GM19239 (cell line): ENCODE measurements around the gene ZNF578.
"Not testable (repeated sequence)": the region's sequence is repeated elsewhere in the genome, so short reads cannot be mapped to it uniquely, and the experiment has no call there.

Experiments
- DNase-seq: peaks from one replicate; pipeline ENCODE4 v3.0.0; 2011; ENCODE audit warnings: low spot score; ENCODE audit not compliant: insufficient read length
- FAIRE-seq: peaks from 2 replicates; lab custom pipeline; 2011; peaks lifted over from hg19 to GRCh38; lab: Jason Lieb, UNC

ZNF578 gene

DNA sequence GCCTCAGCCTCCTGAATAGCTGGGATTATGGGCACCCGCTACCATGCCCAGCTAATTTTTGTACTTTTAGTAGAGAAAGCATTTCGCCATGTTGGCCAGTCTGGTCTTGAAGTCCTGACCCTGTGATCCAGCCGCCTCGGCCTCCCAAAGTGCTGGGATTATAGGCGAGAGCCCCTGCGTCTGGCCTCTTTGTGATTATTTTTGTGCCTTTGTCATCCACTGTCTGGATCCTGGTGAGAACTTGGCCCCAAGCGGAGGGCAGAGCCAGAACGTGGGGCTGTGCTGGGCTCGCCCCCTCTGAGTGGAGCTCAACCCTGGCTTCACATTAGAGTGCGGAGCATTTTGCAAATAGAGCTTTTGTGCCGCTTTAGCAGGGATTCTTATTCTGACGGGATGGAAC is 47.6 kb downstream of the ZNF578 start:
- FAIRE-seq, DNase-seq: not testable (repeated sequence)

DNA sequence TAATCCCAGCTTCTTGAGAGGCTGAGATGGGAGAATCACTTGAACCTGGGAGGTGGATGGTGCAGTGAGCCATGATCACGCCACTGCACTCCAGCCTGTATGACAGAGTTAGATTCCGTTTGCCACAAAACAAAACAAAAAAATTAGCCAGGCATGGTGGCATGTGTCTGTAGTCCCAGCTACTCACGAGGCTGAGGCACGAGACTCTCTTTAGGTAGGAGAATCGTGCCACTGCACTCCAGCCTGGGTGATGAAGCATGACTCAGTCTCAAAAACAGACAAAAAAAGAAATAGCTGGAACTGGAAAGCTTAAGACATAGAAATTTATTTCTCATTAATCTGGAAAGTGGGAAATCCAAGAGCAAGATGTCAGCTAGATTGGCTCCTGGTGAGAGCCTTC is 53.9 kb downstream of the ZNF578 start:
- FAIRE-seq = no peak

DNA sequence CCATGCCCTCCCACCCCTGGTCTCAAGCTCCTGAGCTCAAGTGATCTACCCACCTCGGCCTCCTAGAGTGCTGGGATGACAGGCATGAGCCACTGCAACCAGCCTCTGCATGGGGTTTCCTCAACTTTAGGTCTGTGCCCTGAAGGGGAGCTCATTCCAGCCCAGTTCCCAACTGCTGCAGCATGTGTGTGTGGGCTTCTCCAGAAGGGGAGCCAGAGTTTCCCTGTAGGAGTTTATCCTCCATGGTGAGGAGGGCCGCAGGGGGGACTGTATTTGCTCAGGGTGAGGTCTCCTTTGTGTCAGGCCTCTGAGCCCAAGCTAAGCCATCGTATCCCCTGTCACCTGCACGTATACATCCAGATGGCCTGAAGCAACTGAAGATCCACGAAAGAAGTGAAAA is 62.8 kb downstream of the ZNF578 start:
- DNase-seq = no peak
- FAIRE-seq = no peak

More for the DNA sequence above, 53.9 kb downstream of the ZNF578 start:
- no peak for DNase-seq

DNA sequence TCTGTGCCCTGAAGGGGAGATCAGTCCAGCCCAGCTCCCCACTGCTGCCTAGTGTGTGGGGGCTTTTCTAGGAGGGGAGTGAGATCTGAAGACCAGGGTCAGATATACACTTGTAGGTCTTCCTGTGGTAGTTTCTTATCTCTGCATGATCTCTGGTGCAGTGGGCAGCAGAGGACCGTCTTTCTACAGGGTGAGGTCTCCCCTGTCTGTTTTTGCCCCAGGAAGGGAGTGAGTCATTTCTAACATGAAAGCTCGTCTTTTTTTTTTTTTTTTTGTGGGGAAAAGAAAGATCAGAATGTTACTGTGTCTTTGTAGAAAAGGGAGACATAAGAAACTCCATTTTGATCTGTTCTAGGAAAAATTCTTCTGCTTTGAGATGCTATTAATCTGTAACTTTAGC is 65.3 kb downstream of the ZNF578 start:
- DNase-seq (no peak), FAIRE-seq (no peak)

DNA sequence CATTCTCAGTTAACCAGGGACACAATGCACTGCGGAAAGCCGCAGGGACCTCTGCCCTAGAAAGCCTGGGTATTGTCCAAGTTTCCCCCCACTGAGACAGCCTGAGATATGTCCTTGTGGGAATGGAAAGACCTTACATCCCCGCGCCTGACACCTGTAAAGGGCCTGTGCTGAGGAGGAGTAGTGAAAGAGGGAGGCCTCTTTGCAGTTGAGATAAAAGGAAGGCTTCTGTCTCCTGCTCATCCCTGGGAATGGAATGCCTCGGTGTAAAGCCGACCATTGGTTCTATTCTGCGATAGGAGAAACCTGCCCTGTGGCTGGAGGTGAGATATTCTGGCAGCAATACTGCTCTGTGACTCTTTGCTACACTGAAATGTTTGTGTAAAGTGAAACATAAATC is 65.8 kb downstream of the ZNF578 start:
- not testable (repeated sequence) for DNase-seq, FAIRE-seq

DNA sequence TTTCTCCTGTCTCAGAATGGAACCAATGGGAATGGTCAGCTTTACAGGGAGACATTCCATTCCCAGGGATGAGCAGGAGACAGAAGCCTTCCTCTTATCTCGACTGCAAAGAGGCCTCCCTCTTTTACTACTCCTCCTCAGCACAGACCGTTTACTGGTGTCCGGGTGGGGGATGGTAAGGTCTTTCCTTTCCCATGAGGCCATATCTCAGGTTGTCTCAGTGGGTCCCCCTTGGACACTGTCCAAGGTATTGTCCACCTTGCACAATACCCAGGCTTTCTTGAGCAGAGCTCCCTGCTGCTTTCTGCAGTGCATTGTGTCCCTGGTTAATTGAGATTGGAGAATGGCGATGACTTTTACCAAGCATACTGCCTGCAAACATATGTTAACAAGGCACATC is 66.7 kb downstream of the ZNF578 start:
- no peak for FAIRE-seq

DNA sequence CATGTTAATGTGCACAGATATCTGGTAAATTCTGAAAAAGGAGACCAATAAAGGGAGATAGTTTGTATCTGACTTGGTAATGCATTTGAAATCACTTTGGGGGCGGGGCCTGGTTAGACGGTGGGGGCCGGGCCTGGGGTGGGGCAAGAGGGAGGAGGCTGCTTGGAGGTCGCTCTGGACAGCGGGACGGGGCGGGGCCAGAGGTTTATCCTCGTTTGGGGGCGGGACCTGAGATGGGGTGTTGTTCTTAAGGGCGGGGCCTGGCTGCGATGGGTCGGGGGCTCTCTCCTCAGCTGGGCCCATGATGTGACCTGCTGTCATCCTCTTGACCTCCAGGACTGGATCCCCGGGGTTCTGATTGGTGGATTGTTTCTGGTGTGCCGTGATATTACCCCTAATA is 69.2 kb downstream of the ZNF578 start:
- no peak for FAIRE-seq
- DNase-seq = no peak

More for the DNA sequence above, 66.7 kb downstream of the ZNF578 start:
- DNase-seq = no peak

DNA sequence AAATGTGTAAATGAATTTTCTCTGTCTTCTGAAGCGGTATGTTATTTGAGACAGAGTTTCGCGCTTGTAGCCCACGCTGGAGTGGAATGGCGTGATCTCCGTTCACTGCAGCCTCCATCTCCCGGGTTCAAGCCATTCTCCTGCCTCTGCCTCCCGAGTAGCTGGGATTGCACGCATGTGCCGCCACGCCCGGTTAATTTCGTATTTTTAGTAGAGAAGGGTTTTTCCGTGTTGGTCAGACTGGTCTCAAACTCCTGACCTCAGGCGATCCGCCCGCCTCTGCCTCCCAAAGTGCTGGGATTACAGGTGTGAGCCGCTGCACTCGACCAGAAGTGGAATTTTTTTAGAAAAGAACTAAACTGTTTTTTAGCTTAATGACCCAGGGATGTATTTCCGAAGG is 70.7 kb downstream of the ZNF578 start:
- FAIRE-seq (no peak), DNase-seq (no peak)

DNA sequence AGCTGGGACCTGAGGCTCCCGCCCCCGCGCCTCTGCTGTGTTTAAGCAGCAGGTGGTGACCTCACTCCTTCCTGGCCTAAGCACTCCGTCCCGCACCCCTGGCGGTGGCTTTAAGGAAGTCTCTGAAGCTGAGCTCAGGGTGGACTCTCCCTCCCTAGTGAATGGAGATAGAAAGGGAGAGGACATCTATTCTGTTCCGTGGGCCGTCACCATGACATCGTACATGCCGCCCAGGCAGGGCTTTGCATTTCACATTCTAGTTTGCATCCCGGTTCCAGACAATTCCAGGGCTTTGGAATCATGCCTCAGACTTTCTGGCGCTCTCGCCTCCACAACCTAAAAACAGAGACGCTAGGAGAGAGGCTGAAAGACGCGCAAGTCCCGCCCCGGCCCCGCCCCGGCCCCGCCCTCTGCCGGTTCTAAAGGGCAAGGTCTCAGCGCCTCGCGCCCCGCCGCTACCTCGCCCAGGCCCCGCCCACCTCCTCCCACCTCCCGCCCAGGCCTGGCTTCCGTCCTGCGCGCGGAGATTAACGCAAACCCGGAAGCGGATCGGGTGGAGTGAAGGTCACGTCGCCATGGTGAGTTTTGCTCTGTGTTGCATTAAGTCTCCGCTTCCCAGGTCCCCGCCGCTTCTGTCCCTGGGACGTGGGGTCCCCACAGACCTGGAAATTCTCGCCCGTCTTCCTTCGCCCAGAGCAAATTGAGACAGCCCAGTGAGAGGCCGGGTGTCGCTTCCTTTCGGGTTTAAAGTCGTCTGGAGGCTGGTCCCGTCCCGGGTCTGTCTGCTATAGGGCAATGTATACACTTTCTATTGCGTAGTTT is 74.0 kb downstream of the ZNF578 start, which contains the start of gene ZNF808:
ZNF808 (plus strand) TSS at position 535 of the 822 bp plus-strand sequence. CDS start 15,617 bp downstream, outside the sequence.
- FAIRE-seq (peak; percentile 86), DNase-seq (peak; percentile 88)

DNA sequence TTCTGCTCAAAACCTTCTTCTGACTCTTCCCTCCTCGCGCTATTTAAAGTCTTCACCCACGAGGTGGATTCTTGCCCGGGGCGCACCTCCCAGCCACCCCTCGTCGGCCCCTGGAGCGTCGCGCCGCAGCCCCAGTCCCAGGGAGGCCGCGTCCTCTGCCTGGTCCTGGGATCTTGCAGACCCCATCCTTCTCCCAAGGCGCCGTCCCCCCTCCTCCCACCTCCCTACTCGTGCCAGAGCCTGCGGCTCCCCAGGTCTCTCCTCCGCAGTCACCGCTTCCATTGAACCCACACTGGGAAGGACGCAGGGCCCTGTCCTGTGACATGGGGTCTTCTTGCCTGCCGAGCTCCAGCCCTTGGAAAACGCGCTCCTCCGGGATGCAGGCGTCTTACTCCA is 74.6 kb downstream of the ZNF578 start:
- FAIRE-seq (no peak), DNase-seq (no peak)

DNA sequence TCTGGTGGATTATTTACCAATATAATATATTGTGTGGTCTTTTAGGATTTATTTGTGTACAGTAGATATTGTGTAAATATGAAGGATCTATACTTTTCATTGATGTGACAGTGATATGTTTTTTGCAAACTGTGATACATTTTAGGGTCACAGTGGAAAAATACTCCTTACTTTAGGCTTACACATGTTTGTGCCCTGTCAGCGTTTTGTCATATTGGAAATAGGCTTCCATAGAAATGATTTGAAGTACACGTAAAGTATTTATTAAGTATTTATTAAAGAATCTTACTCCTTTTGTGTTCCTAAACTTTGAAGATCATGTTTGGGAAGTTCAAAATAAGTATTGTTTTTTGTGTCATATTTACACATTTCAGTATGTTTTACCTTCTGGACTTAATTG is 79.1 kb downstream of the ZNF578 start:
- FAIRE-seq = no peak
- DNase-seq = no peak

DNA sequence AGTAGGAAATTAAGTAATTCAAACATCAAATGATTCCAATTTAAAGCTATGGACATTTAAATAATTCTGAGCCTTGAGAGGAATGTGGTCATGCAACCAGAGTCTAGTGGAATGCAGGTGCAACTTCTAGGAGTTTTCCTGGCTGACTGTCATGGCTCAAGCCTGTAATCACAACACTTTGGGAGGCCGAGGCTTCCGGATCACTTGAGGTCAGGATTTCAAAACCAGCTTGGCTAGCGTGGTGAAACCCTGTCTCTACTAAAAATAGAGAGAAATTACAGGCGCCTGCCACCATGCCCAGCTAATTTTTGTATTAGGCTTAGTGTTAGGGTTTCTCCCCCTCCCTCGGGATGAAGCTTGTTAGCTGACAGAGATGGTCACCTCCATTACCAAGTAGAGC is 80.5 kb downstream of the ZNF578 start:
- FAIRE-seq (no peak), DNase-seq (no peak)

DNA sequence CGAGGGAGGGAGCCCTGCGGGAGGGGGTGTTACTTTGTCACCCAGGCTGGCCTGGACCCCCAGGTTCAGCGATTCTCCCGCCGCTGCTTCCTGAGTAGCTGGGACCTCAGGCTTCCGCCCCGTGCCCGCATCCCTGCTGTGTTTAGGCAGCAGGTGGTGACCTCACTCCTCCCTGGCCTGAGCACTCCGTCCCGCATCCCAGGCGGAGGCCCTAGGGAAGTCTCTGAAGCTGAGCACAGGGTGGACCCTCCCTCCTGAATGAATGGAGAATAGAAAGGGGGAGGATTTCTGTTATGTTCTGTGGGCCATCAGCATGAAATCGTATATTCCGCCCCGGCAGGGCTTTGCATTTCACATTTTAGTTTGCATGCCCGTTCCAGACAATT is 82.0 kb downstream of the ZNF578 start:
- not testable (repeated sequence) for DNase-seq, FAIRE-seq

DNA sequence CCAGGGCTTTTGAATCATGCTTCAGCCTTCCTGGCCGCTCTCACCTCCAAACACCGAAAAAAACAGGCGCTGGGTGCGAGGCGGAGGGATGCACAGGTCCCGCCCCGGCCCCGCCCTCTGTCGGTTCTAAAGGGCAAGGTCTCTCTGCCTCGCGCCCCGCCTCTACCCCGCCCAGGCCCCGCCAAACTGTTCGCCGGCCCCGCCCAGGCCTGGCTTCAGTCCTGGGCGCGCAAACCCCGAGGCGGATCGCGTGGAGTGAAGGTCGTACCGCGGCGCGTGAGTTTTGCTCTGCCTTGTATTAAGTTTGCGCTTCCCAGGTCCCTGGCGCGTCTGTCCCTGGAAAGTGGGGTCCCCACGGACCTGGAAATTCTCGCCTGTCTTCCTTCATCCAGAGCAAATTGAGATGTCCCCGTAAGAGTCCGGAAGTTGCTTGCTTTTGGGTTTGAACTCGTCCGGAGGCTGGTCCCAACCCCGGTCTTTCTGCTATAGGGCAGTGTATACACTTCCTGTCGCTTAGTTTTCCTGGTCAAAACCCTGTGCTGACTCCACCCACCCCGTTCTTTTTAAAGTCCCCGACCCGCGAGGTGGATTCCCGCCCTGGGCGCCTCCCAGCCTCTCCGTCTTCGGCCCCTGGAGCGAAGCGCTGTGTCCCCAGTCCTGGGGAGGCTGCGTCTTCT is 82.6 kb downstream of the ZNF578 start:
- DNase-seq = peak; percentile 3
- no peak for FAIRE-seq

DNA sequence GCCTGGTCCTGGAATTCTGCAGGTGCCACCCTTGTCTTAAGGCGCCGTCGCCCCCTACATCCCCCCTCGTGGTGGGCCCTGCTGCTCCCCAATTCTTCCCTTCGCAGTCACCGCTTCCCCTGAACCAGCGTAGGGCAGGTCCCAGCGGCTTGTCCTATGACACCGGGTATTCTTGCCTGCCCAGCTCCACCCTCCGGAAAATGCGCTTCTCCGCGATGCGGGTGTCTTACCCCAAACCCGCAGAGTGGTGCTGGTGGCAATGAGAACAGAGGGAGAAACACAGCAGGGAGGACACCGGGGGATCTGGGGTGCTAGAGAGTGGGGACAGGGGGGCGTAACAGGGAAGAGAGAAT is 83.1 kb downstream of the ZNF578 start:
- no peak for FAIRE-seq
- no peak for DNase-seq

DNA sequence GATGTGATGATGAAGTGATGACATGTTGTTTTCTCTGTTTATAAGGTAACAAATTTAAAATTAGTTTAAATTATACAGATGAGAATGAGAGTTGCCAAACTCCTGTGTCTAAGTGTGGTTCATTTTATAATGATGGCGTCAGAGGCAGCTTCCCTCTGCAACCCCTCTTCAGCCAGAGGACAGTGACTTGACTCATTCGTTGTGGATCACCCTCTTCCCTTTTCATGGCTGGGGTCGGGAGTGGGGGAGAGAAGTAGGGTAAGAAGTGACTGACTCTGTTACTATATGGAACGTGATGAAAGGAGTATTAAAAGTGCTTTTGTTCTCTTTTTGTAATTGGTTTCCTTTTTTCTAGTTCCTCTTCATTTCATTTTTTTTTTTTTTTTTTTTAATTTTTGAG is 85.5 kb downstream of the ZNF578 start:
- not testable (repeated sequence) for DNase-seq, FAIRE-seq

DNA sequence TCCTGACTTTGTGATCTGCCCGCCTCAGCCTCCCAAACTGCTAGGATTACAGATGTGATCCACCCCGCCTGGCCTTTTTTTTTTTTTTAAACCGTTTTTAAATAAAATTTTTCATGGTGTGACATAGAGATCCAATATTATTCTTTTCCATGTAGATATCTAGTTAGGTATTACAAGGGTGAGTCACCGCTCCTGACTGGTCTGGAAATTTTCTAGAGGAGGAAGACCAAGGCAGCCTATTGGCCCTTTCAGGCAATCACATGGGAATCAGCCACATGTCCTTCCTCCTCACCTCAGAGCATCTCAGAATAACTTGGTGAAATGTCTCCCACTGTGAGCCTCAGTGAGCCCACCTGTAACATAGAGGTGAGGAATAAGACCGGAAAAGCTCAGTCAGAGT is 87.8 kb downstream of the ZNF578 start:
- not testable (repeated sequence) for DNase-seq, FAIRE-seq

DNA sequence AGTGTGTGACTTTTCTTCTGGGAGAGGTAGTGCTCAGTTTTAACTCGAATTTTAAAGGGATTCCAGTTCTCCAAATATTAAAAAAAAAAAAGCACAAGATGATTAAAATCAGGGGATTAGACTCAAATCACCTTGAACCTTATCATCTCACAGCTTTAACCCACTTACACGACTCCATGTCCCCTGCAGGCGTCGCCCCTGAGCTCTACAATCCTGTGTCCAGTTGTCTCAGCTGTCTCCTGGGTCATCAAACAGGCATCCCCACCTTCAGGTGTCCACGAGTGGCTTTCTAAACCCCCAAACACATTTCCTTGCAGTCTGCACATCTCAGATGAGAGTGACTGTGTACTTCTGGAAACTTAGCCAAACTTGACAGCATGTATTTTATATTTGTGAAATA is 88.3 kb downstream of the ZNF578 start:
- DNase-seq = no peak
- FAIRE-seq = no peak

DNA sequence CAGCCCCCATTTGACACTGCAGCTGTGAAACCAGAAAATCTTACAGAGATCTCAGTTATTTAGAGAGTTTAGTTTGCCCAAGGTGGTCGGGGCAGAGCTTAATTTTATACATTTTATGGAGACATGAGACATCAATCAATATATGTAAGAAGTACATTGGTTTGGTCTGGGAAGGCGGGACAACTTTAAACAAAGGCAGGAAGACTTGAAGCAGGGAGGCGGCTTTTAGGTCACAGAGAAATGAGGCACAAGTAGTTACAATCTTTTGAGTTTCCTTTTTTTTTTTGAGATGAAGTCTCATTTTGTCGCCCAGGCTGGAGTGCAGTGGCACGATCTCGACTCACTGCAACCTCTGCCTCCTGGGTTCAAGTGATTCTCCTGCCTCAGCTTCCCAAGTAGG is 89.2 kb downstream of the ZNF578 start:
- not testable (repeated sequence) for DNase-seq, FAIRE-seq

DNA sequence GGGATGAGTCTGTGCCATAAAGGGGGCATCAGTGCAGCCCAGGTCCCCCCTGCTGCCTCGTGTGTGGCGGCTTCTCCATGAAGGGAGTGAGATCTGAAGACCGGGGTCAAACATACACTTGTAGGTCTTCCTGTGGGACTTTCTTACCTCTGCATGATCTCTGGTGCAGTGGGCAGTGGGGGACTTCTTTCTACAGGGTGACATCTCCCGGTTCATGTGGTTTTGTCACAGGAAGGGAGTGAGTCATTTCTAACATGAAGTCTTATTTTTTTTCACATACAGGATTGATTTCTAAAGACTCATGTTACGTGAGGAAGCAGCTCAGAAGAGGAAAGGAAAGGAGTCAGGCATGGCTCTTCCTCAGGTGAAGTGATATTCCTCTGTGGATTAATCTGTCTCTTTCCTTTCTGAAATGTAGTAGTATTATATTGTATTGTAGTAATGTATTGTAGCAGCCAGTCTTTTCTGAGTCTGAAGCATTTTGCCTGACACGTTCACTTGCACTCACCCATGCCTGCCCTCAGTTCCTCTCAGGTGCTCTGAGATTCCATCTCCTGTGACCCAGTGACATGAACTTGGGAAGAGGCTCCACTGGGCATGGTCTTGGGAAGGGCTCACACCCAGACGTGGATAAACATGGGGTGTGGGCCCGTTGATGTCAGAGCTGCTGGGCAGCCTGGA is 89.8 kb downstream of the ZNF578 start:
- FAIRE-seq (no peak), DNase-seq (no peak)
